GM21717 (cell line): ENCODE measurements around the gene CAPN12.

Experiments
- ATAC-seq: cut with Tn5 transposase; IDR thresholded peaks from one replicate; pipeline ENCODE4 v1.9.1; 2021; ENCODE audit warnings: mild to moderate bottlenecking, moderate library complexity; ENCODE audit not compliant: unreplicated experiment

Gene CAPN12

GRCh38 chr19:38698225-38699026 lies 45.8 kb downstream of the CAPN12 start:
- no peak for ATAC-seq

GRCh38 chr19:38697641-38698071 lies 46.6 kb downstream of the CAPN12 start:
- ATAC-seq, result no peak

- ATAC-seq, result no peak
Measured at GRCh38 chr19:38697197-38697596, 47.1 kb downstream of the CAPN12 start.

- ATAC-seq, result no peak
Measured at GRCh38 chr19:38696729-38697055, 47.6 kb downstream of the CAPN12 start.

GRCh38 chr19:38695832-38696728 lies 48.2 kb downstream of the CAPN12 start:
- ATAC-seq, result no peak

GRCh38 chr19:38695317-38695683 lies 49.0 kb downstream of the CAPN12 start:
- no peak for ATAC-seq

GRCh38 chr19:38693380-38694223 lies 50.7 kb downstream of the CAPN12 start:
- ATAC-seq, result no peak

- no peak for ATAC-seq
Measured at GRCh38 chr19:38692458-38693379, 51.6 kb downstream of the CAPN12 start.

- no peak for ATAC-seq
Measured at GRCh38 chr19:38691938-38692457, 52.3 kb downstream of the CAPN12 start.

GRCh38 chr19:38690832-38691231 lies 53.4 kb downstream of the CAPN12 start:
- no peak for ATAC-seq

GRCh38 chr19:38690146-38690545 lies 54.1 kb downstream of the CAPN12 start:
- no peak for ATAC-seq

- ATAC-seq, result no peak
Measured at GRCh38 chr19:38687837-38688378, 56.4 kb downstream of the CAPN12 start.

- no peak for ATAC-seq
Measured at GRCh38 chr19:38686530-38686888, 57.8 kb downstream of the CAPN12 start.

GRCh38 chr19:38685666-38686529 lies 58.4 kb downstream of the CAPN12 start:
- no peak for ATAC-seq

- no peak for ATAC-seq
Measured at GRCh38 chr19:38684862-38685665, 59.2 kb downstream of the CAPN12 start.

- no peak for ATAC-seq
Measured at GRCh38 chr19:38684078-38684861, 60.0 kb downstream of the CAPN12 start.
